ELF-1 (cell line): ENCODE results near the gene PRMT3.
"Not testable (repeated sequence)": the region's sequence is repeated elsewhere in the genome, so short reads cannot be mapped to it uniquely, and the experiment has no call there.

Source experiments
- DNase-seq: peaks from one replicate; pipeline ENCODE4 v3.0.0-alpha.2; 2016; ENCODE audit warnings: low read depth, low spot score

The PRMT3 gene

GRCh38 chr11:20457001-20457799 lies 69.7 kb downstream of the PRMT3 start:
- DNase-seq = no peak

GRCh38 chr11:20457934-20458680 lies 70.6 kb downstream of the PRMT3 start:
- no peak for DNase-seq

GRCh38 chr11:20458905-20459632 lies 71.6 kb downstream of the PRMT3 start:
- DNase-seq = no peak

- DNase-seq = no peak
Measured at GRCh38 chr11:20459865-20460264, 72.3 kb downstream of the PRMT3 start.

GRCh38 chr11:20464518-20464917 lies 77.0 kb downstream of the PRMT3 start:
- no peak for DNase-seq

- no peak for DNase-seq
Measured at GRCh38 chr11:20467487-20468185, 80.1 kb downstream of the PRMT3 start.

- DNase-seq = no peak
Measured at GRCh38 chr11:20470348-20470747, 82.8 kb downstream of the PRMT3 start.

GRCh38 chr11:20471929-20472328 lies 84.4 kb downstream of the PRMT3 start:
- not testable (repeated sequence) for DNase-seq

- peak; percentile 46 for DNase-seq
Measured at GRCh38 chr11:20474176-20474881, 86.8 kb downstream of the PRMT3 start.

- no peak for DNase-seq
Measured at GRCh38 chr11:20474882-20475517, 87.5 kb downstream of the PRMT3 start.

GRCh38 chr11:20477418-20478090 lies 90.0 kb downstream of the PRMT3 start:
- DNase-seq = no peak

- DNase-seq = no peak
Measured at GRCh38 chr11:20479513-20479912, 92.0 kb downstream of the PRMT3 start.

GRCh38 chr11:20483931-20484330 lies 96.4 kb downstream of the PRMT3 start:
- DNase-seq = no peak

- not testable (repeated sequence) for DNase-seq
Measured at GRCh38 chr11:20484416-20484815, 96.9 kb downstream of the PRMT3 start.

- DNase-seq = no peak
Measured at GRCh38 chr11:20488352-20488751, 100.8 kb downstream of the PRMT3 start.

GRCh38 chr11:20489948-20490347 lies 102.4 kb downstream of the PRMT3 start:
- DNase-seq = no peak

- no peak for DNase-seq
Measured at GRCh38 chr11:20493340-20493739, 105.8 kb downstream of the PRMT3 start.

- DNase-seq = no peak
Measured at GRCh38 chr11:20497124-20497792, 109.7 kb downstream of the PRMT3 start.

- no peak for DNase-seq
Measured at GRCh38 chr11:20501252-20501651, 113.7 kb downstream of the PRMT3 start.
